GM12875 (cell line): ENCODE data around the gene FAM98B.

Source experiments
- H3K4me3 ChIP-seq: one replicate; pipeline ENCODE4 v1.5.1; 2011; ENCODE audit warnings: low read depth, low read length, control low read depth
- CTCF ChIP-seq: IDR thresholded peaks from 2 replicates; pipeline ENCODE4 v1.5.1; 2011; ENCODE audit warnings: low read depth, mild to moderate bottlenecking, control low read depth, inconsistent platforms, low read length, moderate library complexity, borderline replicate concordance; ENCODE audit not compliant: insufficient read depth

FAM98B gene

DNA sequence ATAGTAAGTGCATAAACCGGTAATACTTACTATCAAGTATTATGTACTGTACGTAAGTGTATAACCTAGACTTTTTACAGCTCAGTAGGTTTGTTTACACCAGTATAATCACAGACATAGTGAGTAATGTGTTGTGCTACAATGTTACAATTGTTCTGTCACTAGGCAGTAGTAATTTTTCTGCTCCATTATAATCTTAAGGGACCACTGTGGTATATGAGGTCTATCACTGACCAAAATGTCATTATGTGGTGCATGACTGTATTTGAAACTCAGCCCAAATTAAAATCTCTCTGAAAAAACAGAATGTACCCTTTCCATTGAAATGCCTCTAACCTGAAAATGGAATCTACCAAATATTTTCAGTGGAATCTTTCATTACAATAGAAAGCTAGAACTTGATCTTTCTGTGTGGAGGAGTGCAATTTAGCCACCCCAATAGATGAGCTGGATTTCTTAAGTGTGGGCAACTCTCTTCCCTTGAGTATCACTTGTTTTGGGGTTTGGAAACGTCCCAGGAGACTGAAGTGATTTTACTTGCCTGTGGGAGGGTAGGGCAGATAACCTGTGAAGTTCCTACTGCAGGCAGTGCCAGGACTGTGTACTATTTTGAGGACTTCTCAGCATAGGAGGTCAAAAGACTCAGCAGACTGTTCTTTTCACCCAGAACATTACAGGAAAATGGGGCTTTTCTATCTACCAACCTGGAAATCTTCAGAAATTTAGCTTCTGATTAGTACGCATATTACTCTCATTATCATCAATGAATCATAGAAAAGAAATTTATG, 50.9 kb downstream of the FAM98B start:
- no peak for TF ChIP-seq CTCF
- H3K4me3 ChIP-seq: no peak overlapping the region

GRCh38 chr15:38506997-38507396, 53.1 kb downstream of the FAM98B start:
- H3K4me3 ChIP-seq: no peak overlapping the region
- TF ChIP-seq CTCF: no peak

DNA sequence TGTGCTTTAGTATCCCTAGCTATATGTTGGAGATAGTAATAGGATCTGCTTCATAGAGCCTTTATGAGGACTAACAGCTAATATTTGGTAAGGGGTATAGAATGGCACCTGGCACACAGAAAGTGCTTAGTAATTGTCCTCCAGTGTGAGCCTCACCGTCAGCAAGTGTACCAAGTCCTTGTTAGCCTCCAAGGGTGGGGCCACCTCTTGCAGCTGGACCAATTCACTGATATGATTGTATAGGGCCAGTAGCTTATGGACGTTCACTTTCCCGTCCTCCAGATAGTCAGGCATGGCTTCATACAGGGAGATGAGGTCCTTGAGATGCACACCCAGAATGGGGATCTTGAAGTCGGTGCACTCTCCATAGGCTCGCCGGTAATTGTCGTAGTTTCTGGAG, 53.6 kb downstream of the FAM98B start:
- TF ChIP-seq CTCF: no peak
- H3K4me3 ChIP-seq: no peak overlapping the region

GRCh38 chr15:38508647-38509046, 54.7 kb downstream of the FAM98B start:
- H3K4me3 ChIP-seq: no peak overlapping the region
- TF ChIP-seq CTCF: no peak

DNA sequence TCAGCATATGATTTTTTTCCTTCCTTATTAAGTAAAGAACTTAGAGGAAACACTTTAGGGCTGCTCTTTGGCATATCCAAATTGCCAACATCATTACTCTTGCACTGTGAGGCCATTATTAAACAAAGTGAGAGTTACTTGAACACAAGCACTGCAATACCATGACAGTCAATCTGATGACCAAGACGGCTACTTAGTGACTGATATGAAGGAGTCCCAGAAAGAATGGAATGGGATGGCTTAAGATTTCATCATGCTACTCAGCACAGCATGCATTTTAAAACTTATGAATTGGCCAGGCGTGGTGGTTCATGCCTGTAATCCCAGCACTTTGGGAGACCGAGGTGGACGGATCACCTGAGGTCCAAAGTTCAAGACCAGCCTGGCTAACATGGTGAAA, 55.2 kb downstream of the FAM98B start:
- no peak for TF ChIP-seq CTCF
- no peak overlapping the region for H3K4me3 ChIP-seq

DNA sequence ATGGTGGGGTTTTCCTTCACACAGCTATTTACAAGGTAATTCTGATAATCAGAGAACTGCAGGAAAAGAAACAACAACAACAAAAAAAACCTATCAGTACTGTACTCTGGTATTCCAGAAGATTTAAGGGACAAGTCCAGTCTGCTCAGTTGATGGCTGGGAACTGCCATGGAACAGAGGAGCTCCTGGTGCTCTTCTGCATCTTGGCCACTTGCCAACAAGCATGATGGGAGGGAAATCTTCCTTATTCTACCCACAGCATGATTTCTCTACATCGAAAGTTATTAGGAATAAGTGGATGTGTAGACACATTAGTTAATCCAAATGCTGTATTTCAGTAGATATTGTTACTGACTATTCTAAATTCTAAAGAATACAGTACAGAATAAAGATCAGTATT, 59.0 kb downstream of the FAM98B start:
- TF ChIP-seq CTCF: no peak
- H3K4me3 ChIP-seq: no peak overlapping the region

GRCh38 chr15:38514601-38515000, 60.7 kb downstream of the FAM98B start:
- no peak overlapping the region for H3K4me3 ChIP-seq
- TF ChIP-seq CTCF: no peak
